Gastrocnemius medialis (tissue), 4 donors: ENCODE measurements around the gene SLC12A7.

Experiments used
- CTCF ChIP-seq, 5 experiments: fragments of 450-650 bp in 3 of 5; fragments of 200-600 bp in 2 of 5; sonication (generic) in 2 of 5; IDR thresholded peaks in 4 of 5; conservative IDR thresholded peaks in 1 of 5; 1 replicate in 4 of 5; 2 replicates in 1 of 5; pipeline ENCODE4 v1.5.1; 2016 to 2019; ENCODE audit warnings: antibody characterized with exemption in 5 of 5, mild to moderate bottlenecking in 3 of 5, moderate library complexity in 3 of 5
- POLR2A ChIP-seq, 2 donors: fragments of 450-650 bp; IDR thresholded peaks; one replicate each; pipeline ENCODE4 v1.6.1; 2017; ENCODE audit warnings: antibody characterized with exemption in 2 of 2, mild to moderate bottlenecking in 2 of 2, moderate library complexity in 2 of 2

- no peak for TF ChIP-seq POLR2A (IDR thresholded peaks at IDR 0.05)
- no peak for TF ChIP-seq CTCF (IDR thresholded peaks at IDR 0.05 in 4 of 5, conservative IDR thresholded peaks at IDR 0.05 in 1 of 5)
These were observed 104.0 kb downstream of the SLC12A7 start for GRCh38 chr5:1007681-1008450.
